Osteoblast (primary cell): ENCODE measurements around the gene PARD3. TPM values are rescaled to one million over a fixed set of nuclear protein-coding genes. Genes with fewer than 3 reads are reported as not detected.

Experiments used
- DNase-seq: peaks from one replicate; pipeline ENCODE4 v3.0.0; 2011; ENCODE audit warnings: low spot score, mixed read lengths; ENCODE audit not compliant: insufficient read length; ENCODE audit errors: missing footprints
- H2AFZ ChIP-seq: 2 replicates; pipeline ENCODE4 v1.6.0; 2011; ENCODE audit warnings: mild to moderate bottlenecking, low read length
- H3K27ac ChIP-seq: 2 replicates; pipeline ENCODE4 v1.5.1; 2011; ENCODE audit warnings: mild to moderate bottlenecking, low read depth, low read length, moderate library complexity
- H3K27me3 ChIP-seq: 2 replicates; pipeline ENCODE4 v1.6.0; 2012; ENCODE audit warnings: mild to moderate bottlenecking, control low read depth, inconsistent platforms, low read length, moderate library complexity; ENCODE audit not compliant: insufficient read depth
- H3K36me3 ChIP-seq: 2 replicates; pipeline ENCODE4 v1.5.1; 2011; ENCODE audit warnings: mild to moderate bottlenecking, low read length, control low read depth, moderate library complexity; ENCODE audit not compliant: insufficient read depth
- H3K4me1 ChIP-seq: 2 replicates; pipeline ENCODE4 v1.5.1; 2011; ENCODE audit warnings: mild to moderate bottlenecking, low read length, control low read depth, moderate library complexity; ENCODE audit not compliant: insufficient read depth
- H3K4me2 ChIP-seq: 2 replicates; pipeline ENCODE4 v1.6.0; 2011; ENCODE audit warnings: mild to moderate bottlenecking, low read length; ENCODE audit not compliant: insufficient read depth
- H3K4me3 ChIP-seq: fragments of 200-600 bp; sonication (generic); 3 replicates; pipeline ENCODE4 v1.5.1; 2012; ENCODE audit warnings: mild to moderate bottlenecking, low read length, inconsistent platforms; ENCODE audit not compliant: insufficient read depth
- H3K79me2 ChIP-seq: 2 replicates; pipeline ENCODE4 v1.6.0; 2012; ENCODE audit warnings: mild to moderate bottlenecking, low read length, control low read depth, inconsistent platforms; ENCODE audit not compliant: insufficient read depth
- H3K9me3 ChIP-seq: 2 replicates; pipeline ENCODE4 v1.5.1; 2011; ENCODE audit warnings: low read depth, low read length, control low read depth
- H4K20me1 ChIP-seq: 2 replicates; pipeline ENCODE4 v1.6.0; 2012; ENCODE audit warnings: mild to moderate bottlenecking, low read length, control low read depth; ENCODE audit not compliant: insufficient read depth
- total RNA-seq: library from RNA; depleted of rRNA; stranded (reverse); fragments of >200 nt; gene quantifications from 2 replicates; pipeline ENCODE4 v1.2.3, GENCODE V29; 2012
- TF ChIP-seq, protein P1 (sequence below): IDR thresholded peaks from 2 replicates; pipeline ENCODE4 v1.5.1; 2011; ENCODE audit warnings: mild to moderate bottlenecking, low read depth, low read length, moderate library complexity; ENCODE audit errors: extremely low read depth

The PARD3 gene
- total RNA-seq, 1 donor, result 71.7 TPM

DNA sequence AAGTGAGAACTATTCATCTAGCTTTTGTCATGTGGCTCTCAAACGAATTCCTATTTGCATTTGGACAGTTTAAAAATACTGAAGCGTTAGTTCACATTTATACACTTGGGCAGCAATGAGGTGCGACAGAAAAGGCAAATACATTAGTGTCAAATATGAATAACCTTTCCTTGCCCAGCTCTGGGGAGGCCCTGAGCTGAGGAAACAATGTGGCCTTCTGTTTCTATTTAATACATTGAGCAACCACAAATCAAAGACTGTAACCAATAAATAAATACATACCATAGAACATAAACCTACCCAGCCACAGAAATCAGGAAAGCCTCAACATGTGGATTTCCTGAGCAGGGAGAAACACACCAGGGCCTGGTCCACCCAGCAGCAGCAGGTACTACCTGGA, 585.2 kb downstream of the PARD3 start:
- Histone ChIP-seq H3K79me2 (no peaks in the 10 kb centered on the region), H3K4me1 (no peaks in the 10 kb centered on the region), H2AFZ (no peak overlapping the region), H3K27ac (no peak overlapping the region), H3K4me2 (no peak overlapping the region), H3K27me3 (no peaks in the 10 kb centered on the region), H3K4me3 (no peak overlapping the region), H3K9me3 (no peaks in the 10 kb centered on the region), H4K20me1 (no peaks in the 10 kb centered on the region), H3K36me3 (no peaks in the 10 kb centered on the region)
- TF ChIP-seq, protein P1, sequence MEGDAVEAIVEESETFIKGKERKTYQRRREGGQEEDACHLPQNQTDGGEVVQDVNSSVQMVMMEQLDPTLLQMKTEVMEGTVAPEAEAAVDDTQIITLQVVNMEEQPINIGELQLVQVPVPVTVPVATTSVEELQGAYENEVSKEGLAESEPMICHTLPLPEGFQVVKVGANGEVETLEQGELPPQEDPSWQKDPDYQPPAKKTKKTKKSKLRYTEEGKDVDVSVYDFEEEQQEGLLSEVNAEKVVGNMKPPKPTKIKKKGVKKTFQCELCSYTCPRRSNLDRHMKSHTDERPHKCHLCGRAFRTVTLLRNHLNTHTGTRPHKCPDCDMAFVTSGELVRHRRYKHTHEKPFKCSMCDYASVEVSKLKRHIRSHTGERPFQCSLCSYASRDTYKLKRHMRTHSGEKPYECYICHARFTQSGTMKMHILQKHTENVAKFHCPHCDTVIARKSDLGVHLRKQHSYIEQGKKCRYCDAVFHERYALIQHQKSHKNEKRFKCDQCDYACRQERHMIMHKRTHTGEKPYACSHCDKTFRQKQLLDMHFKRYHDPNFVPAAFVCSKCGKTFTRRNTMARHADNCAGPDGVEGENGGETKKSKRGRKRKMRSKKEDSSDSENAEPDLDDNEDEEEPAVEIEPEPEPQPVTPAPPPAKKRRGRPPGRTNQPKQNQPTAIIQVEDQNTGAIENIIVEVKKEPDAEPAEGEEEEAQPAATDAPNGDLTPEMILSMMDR, result no peak
- DNase-seq, result no peak

DNA sequence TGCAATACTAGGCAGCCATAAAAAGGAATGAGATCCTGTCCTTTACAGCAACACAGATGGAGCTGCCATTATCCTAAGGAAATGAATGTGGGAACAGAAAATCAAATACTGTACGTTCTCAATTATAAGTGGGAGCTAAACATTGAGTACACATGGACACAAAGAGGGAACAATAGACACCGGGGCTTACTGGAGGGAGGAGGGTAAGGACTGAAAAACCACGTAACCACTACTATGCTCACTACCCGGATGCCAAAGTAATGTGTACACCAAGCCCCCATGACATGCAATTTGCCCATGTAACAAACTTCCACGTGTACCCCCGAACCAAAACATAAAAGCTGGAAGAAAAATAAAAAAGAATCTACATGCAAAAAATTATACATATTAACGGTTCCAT, 587.0 kb downstream of the PARD3 start:
- Histone ChIP-seq H3K4me3 (no peak overlapping the region), H3K27ac (no peak overlapping the region), H3K36me3 (no peaks in the 10 kb centered on the region), H3K27me3 (no peaks in the 10 kb centered on the region), H2AFZ (no peak overlapping the region), H4K20me1 (no peaks in the 10 kb centered on the region), H3K9me3 (no peaks in the 10 kb centered on the region), H3K4me2 (no peak overlapping the region), H3K79me2 (no peaks in the 10 kb centered on the region), H3K4me1 (no peaks in the 10 kb centered on the region)
- TF ChIP-seq, protein P1, result no peak
- DNase-seq, result no peak

DNA sequence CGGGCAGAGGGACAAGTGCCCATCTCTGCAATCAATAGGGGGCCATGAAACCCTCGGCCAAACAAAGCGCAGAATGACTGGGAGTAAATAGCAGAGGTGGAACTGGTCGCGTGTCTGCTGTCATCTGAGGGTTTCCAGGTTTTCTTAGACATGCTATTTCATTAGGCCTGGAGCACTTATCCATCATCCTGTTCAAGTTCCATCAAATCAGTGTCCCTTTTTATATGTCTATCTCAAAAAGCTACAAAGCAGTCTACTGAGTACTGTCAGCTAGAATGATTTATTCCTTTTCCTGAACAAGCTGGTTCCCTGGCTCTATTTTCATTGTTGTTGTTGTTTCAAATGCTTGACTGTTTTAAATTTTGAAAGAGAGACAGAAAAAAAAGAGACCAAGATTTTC, 590.5 kb downstream of the PARD3 start:
- TF ChIP-seq, protein P1, result no peak
- H3K9me3 ChIP-seq, result no peaks in the 10 kb centered on the region
- H4K20me1 ChIP-seq, result no peaks in the 10 kb centered on the region
- no peak overlapping the region for H3K27ac ChIP-seq
- H3K4me3 ChIP-seq, result no peak overlapping the region
- no peaks in the 10 kb centered on the region for H3K27me3 ChIP-seq
- no peaks in the 10 kb centered on the region for H3K36me3 ChIP-seq
- H3K4me2 ChIP-seq, result no peak overlapping the region
- no peaks in the 10 kb centered on the region for H3K79me2 ChIP-seq
- no peak overlapping the region for H2AFZ ChIP-seq
- H3K4me1 ChIP-seq, result no peaks in the 10 kb centered on the region
- DNase-seq, result no peak

DNA sequence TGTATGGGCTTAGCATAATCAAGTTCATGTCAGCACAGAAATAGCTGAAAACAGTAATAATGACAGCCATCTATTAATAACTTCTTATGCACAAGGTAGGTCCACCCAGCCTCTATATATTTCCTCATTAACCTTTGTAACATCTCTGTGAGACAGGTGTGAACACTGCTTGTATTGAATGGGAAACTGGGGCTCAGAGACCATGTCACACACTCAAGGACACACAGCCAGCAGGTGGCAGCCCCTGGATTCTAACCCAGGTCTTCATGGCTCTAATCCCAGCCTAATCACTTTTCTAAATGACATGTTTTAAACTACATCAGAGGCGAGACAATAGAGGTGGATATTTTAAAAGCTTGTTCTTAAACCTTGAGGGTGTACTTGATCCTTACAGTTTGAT, 591.4 kb downstream of the PARD3 start:
- no peaks in the 10 kb centered on the region for H3K36me3 ChIP-seq

More for the DNA sequence above, 591.4 kb downstream of the PARD3 start:
- TF ChIP-seq, protein P1, result no peak
- Histone ChIP-seq H3K79me2 (no peaks in the 10 kb centered on the region), H3K4me1 (no peaks in the 10 kb centered on the region), H3K9me3 (no peaks in the 10 kb centered on the region), H4K20me1 (no peaks in the 10 kb centered on the region), H3K27me3 (no peaks in the 10 kb centered on the region), H3K4me3 (no peak overlapping the region), H3K27ac (no peak overlapping the region), H3K4me2 (no peak overlapping the region), H2AFZ (no peak overlapping the region)
- DNase-seq, result no peak
